ENCODE measurements around the gene CPB2.

CPB2 gene

DNA sequence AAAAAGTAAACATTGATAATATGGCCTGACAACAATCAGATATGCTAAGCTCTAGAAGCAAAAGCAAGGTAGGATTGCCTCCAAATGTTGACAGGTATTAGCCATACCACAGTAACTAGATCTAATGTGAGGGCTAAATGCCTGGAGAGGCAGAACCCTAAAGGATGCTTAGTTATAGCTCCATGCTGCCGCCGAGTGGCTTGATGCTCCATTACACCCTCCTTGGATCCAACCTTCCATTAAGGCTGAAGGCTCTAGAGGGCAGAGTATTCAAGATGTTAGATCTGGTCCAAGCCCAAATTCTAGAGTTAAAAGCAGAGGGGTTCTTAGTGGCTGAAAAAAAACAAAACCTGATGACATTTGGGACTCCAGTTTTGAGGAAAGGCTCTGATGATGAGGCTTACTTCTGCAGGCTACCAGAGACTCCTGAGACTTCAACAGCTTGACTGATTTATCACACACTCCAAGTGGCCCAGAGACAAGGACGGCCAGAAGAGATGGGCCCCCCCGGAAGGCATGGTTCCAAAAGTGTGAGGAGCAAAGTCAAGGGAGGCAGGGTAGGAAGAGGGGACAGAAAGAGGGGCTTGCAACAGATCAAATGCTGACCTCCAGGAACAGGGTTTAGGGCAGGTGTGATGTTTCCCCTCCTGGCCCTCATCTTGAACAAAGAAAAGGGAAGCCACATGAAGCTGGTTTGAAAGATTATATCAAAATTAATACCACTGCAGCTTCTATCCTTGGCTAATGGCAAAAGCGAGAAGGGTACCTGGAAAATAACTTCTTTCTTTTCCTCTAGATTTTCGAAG lies 21.9 kb upstream of the CPB2 start:
- peak; percentile 35 for DNase-seq (ENCODE audit: low spot score)

DNA sequence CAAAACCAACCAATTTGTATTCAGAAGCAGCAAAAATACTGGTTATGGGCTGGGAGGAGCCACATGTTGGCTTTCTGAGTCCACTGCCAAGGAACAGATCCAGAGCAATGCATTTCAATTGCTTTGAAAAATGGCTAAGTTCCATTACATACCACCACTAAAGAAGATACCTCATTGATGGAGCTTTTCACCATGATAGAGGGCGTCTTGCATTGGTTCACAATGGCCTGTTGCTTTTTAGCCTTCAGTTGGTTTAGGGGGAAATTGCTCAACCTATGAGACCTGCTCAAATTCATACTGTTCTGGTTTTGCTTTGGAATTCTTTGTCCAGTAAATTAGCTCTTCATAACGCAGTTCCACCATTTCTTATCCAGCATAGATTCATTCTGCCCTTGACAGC lies 21.2 kb upstream of the CPB2 start:
- no peak for DNase-seq (ENCODE audit: low spot score)

DNA sequence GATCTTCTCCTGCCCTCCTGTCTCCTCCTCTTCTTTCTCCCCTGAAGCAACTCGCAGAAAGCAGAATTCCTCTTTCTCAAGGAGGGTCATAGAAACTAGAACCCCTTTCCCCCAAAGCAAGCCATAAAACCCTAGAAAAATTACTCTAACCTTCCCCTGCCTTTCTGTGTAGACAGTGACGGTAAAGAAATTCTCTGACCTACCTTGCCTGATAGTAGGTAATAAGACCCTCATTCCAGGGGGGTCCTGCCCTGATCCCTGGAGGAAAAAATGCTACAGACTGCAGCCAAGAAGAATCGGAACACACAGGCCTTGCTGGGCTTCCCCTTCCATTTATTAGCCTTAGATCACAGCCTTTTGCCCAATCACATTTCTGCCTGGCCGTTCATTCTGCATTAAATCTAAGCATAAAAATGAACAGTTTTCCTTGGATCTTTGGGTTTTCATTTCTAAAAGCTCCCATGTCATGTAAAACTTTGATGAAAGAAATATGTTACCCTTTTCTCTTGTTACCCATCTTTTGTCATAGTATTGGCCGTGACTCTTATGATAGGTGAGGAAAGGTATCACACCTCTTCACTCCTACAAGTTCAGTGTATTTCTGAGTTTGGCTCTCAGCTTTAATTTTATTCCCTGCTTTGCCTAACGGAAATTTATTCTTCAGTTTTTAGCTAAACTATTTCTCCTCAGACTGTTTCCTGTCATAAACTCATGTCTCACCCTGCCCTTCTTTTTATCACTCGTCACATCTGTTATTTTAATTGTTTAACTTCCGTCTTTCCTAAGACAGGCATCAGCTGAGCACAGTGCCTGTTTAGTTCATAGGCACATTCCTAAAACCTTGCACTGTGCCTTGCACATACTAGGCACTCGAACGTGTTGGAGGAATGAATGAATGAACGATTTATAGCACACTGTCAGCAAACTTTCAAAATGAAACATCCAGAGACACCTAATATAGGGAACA lies 20.4 kb upstream of the CPB2 start:
- no peak for DNase-seq (ENCODE audit: low spot score)

DNA sequence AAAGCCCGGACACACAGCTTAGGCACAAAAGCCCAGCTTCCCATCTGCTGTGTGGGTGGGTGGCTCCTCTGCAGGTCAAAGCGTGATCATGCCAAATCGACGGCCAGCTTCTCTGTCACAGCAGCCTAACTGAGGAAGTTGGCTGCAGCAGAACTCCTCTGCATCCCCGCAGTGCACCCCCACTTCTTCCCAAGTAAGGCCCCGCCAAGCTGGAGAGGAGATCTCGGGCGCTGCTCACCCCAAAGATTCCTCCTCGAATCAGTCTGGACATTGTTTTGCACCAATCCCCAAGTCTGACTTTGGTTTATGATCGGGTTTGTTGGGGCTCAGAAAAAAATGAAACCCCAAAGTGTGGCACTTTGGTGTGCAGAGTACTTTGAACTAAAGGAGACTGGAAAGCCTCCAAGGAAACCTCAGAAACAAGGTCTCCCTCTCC lies 19.7 kb upstream of the CPB2 start:
- no peak for DNase-seq (ENCODE audit: low spot score)

DNA sequence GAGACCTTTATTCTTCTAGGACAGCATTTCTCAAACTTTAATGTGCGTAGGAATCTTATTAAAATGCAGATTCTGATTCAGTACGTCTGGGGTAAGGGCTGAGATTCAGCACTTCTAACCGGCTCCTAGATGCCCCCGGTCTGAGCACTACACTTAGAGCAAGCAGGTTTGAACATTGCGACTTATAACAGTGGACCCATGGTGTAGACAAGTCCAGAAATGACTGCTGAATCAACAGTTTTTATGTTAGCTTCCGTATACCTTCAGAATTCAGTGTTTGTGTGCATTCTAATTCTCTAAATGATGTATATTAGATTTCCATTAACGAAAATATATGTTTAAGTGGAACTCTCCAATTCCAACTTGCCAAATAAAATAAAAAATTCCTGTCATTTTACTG lies 17.5 kb upstream of the CPB2 start:
- no peak for DNase-seq (ENCODE audit: low spot score)

DNA sequence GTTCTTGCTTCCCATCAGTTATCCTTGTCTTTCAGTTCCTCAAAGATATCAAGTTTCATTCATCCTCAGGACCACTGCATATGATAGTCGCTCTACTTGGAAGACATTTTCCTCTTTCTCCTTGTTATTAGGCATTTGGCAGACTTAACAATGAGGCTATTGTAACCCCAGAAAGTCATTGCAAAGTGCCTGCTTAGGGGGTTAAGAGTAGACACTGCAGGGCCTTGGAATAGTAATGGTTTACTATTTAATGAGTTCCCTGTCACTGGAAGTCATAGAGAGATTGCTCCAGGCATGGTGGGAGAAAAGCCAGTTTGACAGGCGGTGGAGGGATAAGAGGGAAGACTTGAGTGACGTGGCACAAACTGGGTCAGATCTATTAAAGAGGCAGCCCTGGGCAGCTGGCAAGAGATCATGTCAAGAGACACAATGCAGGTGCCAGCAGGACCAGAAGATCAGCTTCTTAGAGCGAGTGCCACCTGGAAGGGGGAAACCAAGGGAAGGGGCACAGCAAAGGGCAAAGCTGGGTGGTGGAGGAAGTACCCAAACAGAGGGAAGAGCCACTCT lies 16.8 kb upstream of the CPB2 start:
- no peak for DNase-seq (ENCODE audit: low spot score)

DNA sequence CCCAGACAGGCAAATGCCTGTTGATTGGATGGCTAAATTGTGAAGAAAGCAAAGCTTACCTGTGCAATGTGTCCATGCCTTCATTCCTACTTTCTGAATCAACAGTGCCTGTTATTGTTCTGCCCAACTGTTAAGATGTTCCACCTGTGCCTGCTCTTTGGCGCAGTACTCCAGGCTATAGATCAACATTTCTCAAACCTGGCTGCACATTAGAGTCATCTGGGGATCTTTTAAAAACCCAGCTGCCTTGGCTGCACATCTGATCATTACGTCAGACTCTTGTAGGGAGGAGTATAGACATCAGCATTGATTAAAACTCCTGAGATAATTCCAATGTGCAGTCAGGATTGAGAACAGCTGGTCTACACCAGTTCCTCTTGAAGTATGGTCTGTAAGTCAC lies 16.2 kb upstream of the CPB2 start:
- DNase-seq (ENCODE audit: low spot score): no peak

DNA sequence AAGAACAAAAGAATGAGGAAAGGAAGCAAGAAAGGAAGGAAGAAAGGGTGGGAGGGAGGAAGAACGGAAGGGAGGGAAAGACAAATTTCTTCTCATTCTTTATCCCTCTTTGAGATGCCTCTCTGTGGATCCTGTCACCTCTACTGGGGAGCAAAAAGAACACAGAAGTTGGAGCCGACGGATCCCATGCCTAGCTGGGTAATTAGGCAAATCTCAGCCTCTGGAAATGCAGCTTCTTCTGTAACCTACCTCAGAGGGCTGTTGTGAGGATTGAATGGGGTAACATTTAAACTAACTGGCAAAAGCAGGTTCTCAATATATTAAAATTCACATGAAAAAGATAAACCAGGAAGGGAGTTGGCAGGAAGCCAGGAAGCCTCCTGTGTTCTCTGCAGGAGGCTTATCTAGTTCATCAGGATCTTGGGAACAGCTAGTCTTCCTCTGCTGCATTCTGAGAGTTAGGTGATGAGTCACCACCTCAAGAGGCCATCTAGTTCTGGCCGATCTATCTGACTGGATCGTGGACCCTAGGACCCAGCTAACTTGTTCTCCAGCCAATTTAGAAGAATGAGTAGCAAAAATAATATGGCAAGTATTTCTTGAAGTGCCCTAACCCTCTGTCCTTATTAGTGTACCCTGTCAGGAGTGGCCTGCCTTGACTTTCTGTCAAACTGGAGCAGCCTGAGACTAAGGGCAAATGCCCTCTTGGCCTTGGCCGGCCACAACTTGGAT lies 15.2 kb upstream of the CPB2 start:
- DNase-seq (ENCODE audit: low spot score): no peak

DNA sequence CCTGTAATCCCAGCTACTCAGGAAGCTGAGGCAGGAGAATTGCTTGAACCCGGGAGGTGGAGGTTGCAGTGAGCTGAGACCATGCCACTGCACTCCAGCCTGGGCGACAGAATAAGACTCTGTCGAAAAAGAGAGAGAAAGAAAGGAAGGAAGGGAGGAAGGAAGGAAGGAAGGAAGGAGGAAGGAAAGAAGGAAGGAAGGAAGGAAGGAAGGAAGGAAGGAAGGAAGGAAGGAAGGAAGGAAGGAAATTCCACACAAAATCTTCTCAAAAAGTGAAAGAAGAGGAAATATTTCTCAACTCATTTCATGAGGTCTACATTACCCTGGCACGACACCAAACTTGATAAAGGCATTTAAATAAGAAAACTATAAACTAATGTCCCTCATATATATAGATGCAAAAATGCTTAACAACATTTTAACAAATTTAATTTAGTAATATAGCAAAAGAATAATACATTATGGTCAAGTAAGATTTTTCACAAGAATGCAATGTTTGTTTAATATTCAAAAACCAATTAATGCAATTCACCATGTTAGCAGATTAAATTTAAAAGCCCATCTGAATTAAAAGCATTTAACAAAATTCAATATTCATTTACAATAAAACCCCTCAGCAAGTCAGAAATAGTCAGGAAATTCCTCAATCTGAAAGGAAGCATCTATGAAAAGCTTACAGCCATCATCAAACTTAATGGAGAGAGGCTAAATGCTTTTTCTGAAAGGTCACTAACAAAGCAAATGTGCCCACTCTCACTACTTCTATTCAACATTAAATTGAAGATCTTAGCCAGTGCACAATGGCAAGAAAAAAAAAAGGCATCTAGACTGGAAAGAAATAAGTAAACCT lies 12.0 kb upstream of the CPB2 start:
- DNase-seq (ENCODE audit: low spot score): no peak

DNA sequence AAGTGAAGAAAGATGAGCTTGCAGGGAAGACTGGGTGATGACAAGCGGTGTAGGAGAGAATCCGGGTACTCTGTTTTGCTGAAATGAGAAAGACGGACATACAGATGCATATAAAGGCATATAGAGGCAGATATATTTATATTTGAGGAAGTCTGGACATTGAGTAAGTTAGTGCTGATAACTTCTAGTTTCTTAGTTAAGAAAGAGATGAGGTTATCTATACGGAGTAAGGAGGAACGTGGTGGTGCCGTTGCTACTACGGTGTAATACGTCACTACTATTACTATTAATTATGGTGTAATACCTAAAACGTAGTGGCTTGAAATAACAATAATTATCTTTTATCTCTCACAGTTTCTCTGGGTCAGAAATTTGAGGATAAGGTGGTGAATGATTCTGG lies 9.8 kb upstream of the CPB2 start:
- no peak for DNase-seq (ENCODE audit: low spot score)

DNA sequence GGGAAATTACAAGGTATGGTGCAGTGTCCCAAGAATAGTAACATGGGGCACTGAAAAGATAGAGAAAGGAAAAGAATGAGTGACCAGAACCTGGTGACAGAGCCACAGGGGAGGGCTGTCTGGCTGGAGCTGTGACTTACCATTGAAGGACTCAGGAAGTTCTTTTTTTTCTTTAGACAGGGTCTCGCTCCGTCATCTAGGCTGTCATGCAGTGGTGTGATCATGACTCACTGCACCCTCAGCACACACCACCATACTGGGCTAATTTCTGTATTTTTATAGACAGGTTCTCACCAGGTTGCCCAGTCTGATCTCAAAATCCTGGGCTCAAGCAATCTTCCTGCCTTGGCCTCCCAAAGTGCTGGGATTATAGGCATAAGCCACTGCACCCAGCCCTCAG lies 8.8 kb upstream of the CPB2 start:
- no peak for DNase-seq (ENCODE audit: low spot score)

DNA sequence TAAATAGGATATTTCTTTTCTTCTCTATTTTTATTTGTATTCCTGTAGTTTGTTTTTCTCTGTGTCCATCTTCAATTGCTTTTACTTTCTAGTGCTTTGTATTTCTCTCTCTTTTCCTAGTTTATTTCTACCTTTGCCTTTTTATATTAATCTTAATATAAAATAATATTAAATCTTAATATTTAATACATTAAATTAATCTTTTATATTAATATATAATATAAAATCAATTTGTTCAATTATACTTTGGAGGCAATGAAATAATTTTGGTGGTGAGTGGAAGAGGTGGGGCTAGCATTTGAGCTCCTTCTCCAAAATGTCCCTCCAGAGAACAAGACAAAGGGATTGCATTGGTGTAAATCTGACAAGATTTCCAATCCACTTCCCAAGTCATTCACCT lies 6.3 kb upstream of the CPB2 start:
- DNase-seq (ENCODE audit: low spot score): no peak

DNA sequence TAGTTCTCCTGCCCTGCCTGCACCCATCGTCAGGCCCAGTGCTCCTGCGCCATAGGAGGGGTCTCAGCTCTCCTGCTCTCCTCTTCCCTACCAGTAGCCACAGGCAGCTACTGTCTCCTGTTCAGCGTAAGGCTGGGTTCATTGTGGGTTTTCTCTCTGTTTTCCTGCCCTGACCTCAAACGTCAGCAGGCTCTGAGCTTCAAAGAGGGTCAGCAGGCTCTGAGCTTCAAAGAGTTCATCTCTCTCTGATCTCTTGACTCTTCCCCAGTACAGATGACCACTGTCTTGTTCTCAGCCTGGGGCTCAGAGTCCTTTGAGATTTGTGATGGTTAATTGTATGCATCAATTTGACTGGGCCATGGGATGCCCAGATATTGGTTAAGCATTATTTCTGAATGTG lies 4.6 kb upstream of the CPB2 start:
- DNase-seq (ENCODE audit: low spot score): no peak

DNA sequence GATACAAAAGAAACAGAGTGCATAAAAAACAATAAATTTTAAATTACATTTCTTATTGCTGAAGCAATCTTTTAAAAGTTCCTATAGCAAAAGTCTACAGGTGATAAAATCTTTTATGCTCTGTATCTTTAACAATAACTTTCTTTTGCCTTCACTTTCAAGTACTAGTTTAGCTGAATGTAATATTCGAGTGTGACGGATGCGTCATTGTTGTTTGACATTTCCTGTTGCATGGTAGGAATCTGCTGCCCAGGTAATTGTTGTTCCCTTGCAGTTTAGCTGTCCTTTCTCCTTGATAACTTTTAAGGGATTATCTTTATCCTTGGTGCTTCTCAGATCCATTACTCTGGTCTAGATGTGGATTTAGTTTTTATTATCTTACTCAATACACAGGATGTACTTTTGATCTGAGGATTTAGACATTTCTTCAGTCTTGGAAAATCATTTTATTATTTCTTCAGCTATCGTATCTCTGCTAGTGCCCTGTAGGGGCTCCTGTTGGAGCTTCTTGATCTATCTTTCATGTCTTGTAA lies 2.1 kb upstream of the CPB2 start:
- DNase-seq (ENCODE audit: low spot score): no peak

DNA sequence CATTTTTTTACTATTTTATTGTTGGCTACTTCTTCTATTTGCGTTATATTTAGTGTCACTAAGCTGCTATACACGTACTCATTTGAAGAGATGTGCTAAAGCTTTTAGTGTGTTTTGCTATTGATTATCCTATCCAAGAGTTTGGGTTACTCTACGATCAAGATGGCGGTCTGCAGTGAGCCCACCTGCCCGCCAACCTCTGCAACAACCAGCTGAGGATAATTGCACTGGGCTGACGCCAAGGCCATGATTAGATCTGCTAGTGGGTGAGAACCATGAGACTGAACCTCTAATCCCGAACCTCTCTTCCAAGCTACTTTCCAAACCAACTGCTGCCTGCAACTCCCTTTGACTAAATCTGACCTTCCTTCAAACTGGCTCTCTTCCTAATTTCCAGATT lies 1.8 kb downstream of the CPB2 start:
- DNase-seq (ENCODE audit: low spot score): no peak

DNA sequence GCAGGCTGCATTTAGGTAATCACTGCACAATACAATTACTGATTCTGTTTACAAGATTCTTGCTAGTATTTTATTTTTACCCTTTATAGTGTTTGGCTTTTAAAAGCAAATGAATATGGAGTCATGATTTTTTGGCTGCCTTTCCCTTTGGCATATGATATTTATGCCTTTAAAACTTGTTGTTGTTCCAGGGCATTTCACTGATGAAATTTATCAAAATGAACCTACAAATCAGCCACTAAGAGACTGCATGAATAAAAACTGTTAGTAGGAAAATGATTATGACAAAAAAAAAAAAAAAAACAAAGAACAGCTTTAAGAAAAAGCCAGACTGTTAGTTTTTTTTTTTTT lies 2.6 kb downstream of the CPB2 start:
- no peak for DNase-seq (ENCODE audit: low spot score)

DNA sequence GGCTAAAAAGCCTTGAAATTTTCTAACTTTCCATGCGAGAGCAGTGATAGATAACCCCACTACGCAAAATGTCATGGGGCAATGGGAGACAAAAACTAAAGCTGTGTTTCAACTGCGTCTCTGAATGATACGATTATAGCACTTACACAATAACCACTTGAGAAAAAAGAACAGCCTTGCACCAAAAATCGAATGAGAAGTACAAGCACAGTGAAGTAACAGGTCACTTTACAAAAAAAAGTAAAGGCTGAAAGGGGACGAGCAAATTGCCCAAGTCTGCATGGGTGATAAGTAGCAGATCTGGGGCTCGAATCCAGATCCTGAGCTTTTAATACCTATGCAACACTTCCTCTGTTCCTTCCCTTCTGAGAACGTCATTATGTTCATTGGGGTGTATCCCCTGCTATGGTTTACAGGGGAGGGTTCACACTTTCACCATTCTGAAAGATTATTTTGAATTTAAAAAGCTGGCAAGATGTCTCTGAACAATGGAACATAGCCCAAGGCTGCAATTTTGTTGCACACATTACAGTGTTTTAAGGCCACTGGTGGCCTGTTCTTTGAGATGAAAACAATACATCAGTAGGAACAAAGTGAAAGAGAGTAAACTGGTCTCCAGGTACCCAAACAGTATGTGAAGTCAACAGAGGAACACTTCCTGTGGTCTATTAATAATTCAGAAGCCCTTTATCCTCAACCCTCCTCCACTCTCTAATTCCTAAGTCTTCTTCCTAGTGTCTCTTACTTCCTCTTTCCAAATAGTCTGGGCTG lies 3.2 kb downstream of the CPB2 start:
- no peak for DNase-seq (ENCODE audit: low spot score)

DNA sequence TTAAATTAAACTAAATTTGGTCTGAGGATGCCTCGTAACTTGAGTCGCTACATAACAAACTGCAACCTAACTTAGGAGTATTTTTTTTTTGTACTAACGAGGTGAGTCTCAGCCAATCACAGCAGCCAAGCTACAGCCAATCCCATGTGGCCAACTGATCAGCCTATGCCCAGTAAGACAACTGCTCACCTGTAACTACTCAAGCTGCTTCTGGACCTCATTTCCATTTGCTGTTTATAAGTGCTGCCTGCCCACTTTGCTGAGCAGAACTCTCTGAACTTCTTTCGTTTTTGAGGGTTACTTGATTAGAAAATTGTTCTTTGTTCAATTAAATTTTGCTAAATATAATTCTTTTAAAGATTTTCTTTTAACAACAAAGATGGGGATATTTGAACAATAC lies 3.8 kb downstream of the CPB2 start:
- no peak for DNase-seq (ENCODE audit: low spot score)

DNA sequence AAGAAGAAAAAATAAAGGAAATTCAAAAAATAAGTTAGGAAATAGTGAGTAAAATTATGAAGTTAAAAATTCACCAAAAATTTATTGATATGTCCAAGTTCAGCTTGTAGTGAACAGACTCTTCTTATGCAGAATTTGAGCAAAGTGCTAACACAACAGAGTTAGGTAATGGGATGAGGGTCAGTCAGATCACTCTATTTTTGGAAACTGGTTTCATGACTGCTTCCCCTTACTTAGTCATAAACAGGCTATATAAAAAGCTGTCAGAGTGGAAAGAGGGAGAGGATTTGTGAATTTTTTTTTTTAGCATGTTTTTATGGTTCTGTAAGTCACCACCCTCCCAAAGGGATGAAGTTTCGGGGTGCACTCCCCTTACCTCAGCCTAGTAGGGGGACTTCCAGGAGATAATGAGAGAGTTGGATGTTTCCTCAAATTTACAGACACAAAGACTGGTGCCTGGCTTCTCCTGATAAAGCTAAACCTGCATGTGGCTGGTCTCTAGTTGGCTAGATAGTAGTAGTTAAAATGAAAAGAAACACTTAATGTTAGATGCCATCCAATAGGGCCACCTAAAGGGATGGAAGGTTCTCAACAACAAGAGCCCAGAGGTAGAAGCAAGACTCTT lies 4.5 kb downstream of the CPB2 start:
- DNase-seq (ENCODE audit: low spot score): no peak

DNA sequence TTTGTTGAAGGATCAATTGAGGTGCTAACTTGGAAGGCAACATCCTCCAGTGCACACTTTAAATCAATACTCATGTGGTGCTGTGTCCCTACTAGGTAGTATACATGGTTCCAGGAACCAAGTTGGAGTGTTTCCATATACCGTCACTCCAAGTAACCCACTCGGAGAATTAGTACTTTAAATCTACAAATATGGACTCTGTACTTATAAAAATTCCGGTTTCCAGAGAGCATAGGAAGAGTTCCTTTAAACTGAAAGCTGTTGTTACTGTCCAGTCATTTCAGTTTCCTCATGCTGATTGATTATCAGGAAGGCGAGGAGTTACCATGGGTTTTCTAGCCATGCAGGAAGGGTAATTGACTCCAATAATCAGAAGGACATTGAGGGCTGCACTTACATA lies 7.2 kb downstream of the CPB2 start:
- no peak for DNase-seq (ENCODE audit: low spot score)

Data from HuH-7.5 (cell line).